Stomach (tissue), 9 donors: ENCODE measurements around the gene PSD2. TPM values are rescaled to one million over a fixed set of nuclear protein-coding genes. Genes with fewer than 3 reads are reported as not detected.

ENCODE experiments used
- DNase-seq, 2 donors: peaks; one replicate each; pipeline versions ENCODE4 v3.0.0 to v3.0.0-alpha.2; 2013 to 2019
- H3K27ac ChIP-seq, 5 donors: fragments of 200-600 bp in 4 of 5; sonication (generic) in 4 of 5; one replicate each; pipeline ENCODE4 v1.5.1; 2013 to 2019; ENCODE audit warnings: mild to moderate bottlenecking in 1 of 5, moderate library complexity in 1 of 5
- H3K27me3 ChIP-seq, 3 donors: fragments of 200-600 bp; sonication (generic); one replicate each; pipeline ENCODE4 v1.5.1; 2017 to 2019; ENCODE audit warnings: mixed run types in 1 of 3
- H3K36me3 ChIP-seq, 4 donors: fragments of 200-600 bp; sonication (generic); 1 replicate in 3 of 4; 2 replicates in 1 of 4; pipeline ENCODE4 v1.5.1; 2016 to 2019
- H3K4me1 ChIP-seq, 4 donors: fragments of 200-600 bp; sonication (generic); one replicate each; pipeline ENCODE4 v1.5.1; 2016 to 2019
- H3K4me3 ChIP-seq, 4 donors: fragments of 200-600 bp; sonication (generic) in 3 of 4; one replicate each; pipeline ENCODE4 v1.5.1; 2016 to 2019; ENCODE audit warnings: mild to moderate bottlenecking in 1 of 4
- H3K9me3 ChIP-seq, 4 donors: fragments of 200-600 bp; sonication (generic); one replicate each; pipeline ENCODE4 v1.5.1; 2016 to 2019
- EP300 ChIP-seq: sonication (generic); formaldehyde crosslinking; IDR thresholded peaks from one replicate; pipeline ENCODE4 v1.6.1; 2017; ENCODE audit warnings: antibody characterized with exemption
- POLR2A ChIP-seq, 4 donors: fragments of 450-650 bp; IDR thresholded peaks; one replicate each; pipeline ENCODE4 v1.6.1; 2016; ENCODE audit warnings: antibody characterized with exemption in 4 of 4, control low read depth in 2 of 4, mild to moderate bottlenecking in 1 of 4, moderate library complexity in 1 of 4
- POLR2AphosphoS5 ChIP-seq, 3 donors: sonication (generic); formaldehyde crosslinking; IDR thresholded peaks; one replicate each; pipeline ENCODE4 v1.6.1; 2016; ENCODE audit warnings: antibody characterized with exemption in 3 of 3
- WGBS, 5 donors: extraction: QIAGEN DNeasy Blood & Tissue Kit in 3 of 5; methylation state at CpG; one replicate each; pipeline versions ENCODE4 v1.1.5 to v1.1.7; 2013 to 2018; 5-methylcytosine and 5-hydroxymethylcytosine counted together
- intact Hi-C: fragments of 100-400 bp; cut with DNase I; formaldehyde crosslinking; loops from one replicate; pipeline ENCODE4 v1.15.1; 2023; ENCODE audit warnings: low total_unique reads
- polyA plus RNA-seq, 3 donors: library from polyadenylated mRNA; stranded (reverse); fragments of 200-250 nt; gene quantifications; one replicate each; pipeline ENCODE4 v1.2.3, GENCODE V29; 2013
- total RNA-seq, 5 donors: library from RNA; depleted of rRNA; stranded (reverse); fragments of >200 nt; gene quantifications; one replicate each; pipeline versions ENCODE4 v1.1.0 to v1.2.3, GENCODE V29; 2014 to 2016
- TF ChIP-seq, protein P1 (sequence below), 7 experiments: fragments of 450-650 bp in 4 of 7; fragments of 200-600 bp in 3 of 7; sonication (generic) in 3 of 7; IDR thresholded peaks; one replicate each; pipeline ENCODE4 v1.5.1; 2016 to 2019; ENCODE audit warnings: antibody characterized with exemption in 7 of 7, control low read depth in 2 of 7, mild to moderate bottlenecking in 1 of 7
- donor health status: healthy with polysubstance abuse.
- donor health status: Bipolar disorder and iron deficiency.
- donor health status: healthy.

PSD2 gene
- total and polyA plus RNA-seq, 8 donors: 0.05 to 0.73 TPM; not detected in 6

DNA sequence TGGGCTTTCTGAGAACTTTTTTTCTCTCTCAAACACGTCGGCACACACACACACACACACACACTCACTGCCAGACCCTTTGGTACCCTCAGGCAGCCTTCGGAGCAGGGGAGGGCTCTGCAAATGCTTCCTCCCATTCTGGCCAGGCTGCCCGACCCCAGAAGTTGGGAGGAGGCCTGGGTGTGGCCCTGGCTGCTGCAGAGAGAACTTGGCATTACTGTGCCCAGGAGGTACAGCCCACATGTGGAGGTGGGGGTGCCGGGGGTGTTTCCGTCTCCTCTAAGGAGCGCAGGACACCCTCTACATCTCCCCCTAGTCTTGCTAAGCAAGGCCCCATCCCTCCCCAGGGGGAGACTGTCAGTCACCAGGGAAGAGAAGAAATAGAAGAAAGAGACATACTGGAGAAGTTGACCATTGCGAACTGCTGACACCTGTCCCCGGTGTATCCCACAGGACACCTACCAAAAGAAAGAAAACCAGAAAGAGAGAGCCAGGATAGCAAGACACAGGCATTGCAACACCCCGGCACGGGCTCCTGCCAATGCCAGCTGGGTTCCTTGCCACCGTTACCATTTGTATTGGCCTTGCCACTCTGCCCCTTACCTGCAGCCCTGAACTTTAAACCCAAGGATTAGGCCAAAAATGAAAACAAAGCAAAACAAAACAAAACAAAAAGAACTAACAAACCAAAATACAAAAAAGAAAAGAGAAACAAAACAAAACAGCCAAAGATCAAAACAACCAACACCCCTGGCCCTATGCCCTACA, 69.3 kb downstream of the PSD2 start:
- no peak overlapping the region for H3K4me3 ChIP-seq
- TF ChIP-seq, protein P1, sequence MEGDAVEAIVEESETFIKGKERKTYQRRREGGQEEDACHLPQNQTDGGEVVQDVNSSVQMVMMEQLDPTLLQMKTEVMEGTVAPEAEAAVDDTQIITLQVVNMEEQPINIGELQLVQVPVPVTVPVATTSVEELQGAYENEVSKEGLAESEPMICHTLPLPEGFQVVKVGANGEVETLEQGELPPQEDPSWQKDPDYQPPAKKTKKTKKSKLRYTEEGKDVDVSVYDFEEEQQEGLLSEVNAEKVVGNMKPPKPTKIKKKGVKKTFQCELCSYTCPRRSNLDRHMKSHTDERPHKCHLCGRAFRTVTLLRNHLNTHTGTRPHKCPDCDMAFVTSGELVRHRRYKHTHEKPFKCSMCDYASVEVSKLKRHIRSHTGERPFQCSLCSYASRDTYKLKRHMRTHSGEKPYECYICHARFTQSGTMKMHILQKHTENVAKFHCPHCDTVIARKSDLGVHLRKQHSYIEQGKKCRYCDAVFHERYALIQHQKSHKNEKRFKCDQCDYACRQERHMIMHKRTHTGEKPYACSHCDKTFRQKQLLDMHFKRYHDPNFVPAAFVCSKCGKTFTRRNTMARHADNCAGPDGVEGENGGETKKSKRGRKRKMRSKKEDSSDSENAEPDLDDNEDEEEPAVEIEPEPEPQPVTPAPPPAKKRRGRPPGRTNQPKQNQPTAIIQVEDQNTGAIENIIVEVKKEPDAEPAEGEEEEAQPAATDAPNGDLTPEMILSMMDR (IDR thresholded peaks at IDR 0.05): no peak
- TF ChIP-seq POLR2A (IDR thresholded peaks at IDR 0.05): no peak
- TF ChIP-seq EP300: no peak
- H3K36me3 ChIP-seq: no peaks in the 10 kb centered on the region
- H3K27me3 ChIP-seq: no peaks in the 10 kb centered on the region
- DNase-seq: no peak
- no peaks in the 10 kb centered on the region for H3K9me3 ChIP-seq
- 67 to 82% (median 73%) methylated on average over 10 to 12 of the region's 12 CpGs for WGBS, 5 donors
- peaks cover 6 to 27% (median 15%) of the 10 kb centered on the region in 4 donors for H3K4me1 ChIP-seq
- no peak overlapping the region for H3K27ac ChIP-seq
- intact Hi-C loops: loop anchor here (5.0 kb wide), 1 partner anchor 78 kb away; no protein-coding TSS in a partner anchor

- no peaks in the 10 kb centered on the region for H3K27me3 ChIP-seq
- DNase-seq: no peak
- peaks cover 8 to 27% (median 16%) of the 10 kb centered on the region in 4 donors for H3K4me1 ChIP-seq
- no peaks in the 10 kb centered on the region for H3K9me3 ChIP-seq
- H3K4me3 ChIP-seq: no peak overlapping the region
- 43 to 85% (median 63%) methylated on average over 2 of the region's 2 CpGs for WGBS, 5 donors
- H3K36me3 ChIP-seq: no peaks in the 10 kb centered on the region
- intact Hi-C loops: no loop called here
- TF ChIP-seq EP300: no peak
- no peak for TF ChIP-seq POLR2AphosphoS5 (IDR thresholded peaks at IDR 0.05)
- TF ChIP-seq, protein P1 (IDR thresholded peaks at IDR 0.05): no peak
- TF ChIP-seq POLR2A (IDR thresholded peaks at IDR 0.05): no peak
- H3K27ac ChIP-seq: no peak overlapping the region
Observed at GRCh38 chr5:139867109-139867508, 71.5 kb downstream of the PSD2 start.

DNA sequence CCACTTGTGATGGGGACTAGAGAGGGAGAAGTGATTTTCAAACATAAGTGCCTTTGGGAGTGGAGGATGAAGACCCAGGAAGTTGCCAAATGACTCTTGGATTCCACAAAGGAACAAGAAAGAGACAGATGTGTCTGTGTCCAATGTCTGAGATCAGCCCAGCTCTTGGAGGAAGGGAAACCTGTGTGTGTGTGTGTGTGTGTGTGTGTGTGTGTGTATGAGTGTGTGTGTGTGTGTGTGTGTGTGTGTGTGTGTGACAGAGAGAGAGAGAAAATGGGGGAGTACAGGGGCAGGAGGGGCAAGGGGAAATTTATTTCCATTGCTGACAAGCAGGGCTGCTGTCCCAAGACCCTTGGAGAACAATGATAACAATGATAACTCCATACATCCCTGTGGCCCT, 72.0 kb downstream of the PSD2 start:
- intact Hi-C loops: no loop called here
- H3K36me3 ChIP-seq: no peaks in the 10 kb centered on the region
- H3K4me3 ChIP-seq: no peak overlapping the region
- H3K27ac ChIP-seq: no peak overlapping the region
- H3K27me3 ChIP-seq: no peaks in the 10 kb centered on the region
- DNase-seq: no peak
- TF ChIP-seq POLR2A (IDR thresholded peaks at IDR 0.05): no peak
- TF ChIP-seq POLR2AphosphoS5 (IDR thresholded peaks at IDR 0.05): no peak
- TF ChIP-seq EP300: no peak
- TF ChIP-seq, protein P1 (IDR thresholded peaks at IDR 0.05): no peak
- H3K9me3 ChIP-seq: no peaks in the 10 kb centered on the region
- H3K4me1 ChIP-seq: peaks cover 8 to 27% (median 13%) of the 10 kb centered on the region in 4 donors

DNA sequence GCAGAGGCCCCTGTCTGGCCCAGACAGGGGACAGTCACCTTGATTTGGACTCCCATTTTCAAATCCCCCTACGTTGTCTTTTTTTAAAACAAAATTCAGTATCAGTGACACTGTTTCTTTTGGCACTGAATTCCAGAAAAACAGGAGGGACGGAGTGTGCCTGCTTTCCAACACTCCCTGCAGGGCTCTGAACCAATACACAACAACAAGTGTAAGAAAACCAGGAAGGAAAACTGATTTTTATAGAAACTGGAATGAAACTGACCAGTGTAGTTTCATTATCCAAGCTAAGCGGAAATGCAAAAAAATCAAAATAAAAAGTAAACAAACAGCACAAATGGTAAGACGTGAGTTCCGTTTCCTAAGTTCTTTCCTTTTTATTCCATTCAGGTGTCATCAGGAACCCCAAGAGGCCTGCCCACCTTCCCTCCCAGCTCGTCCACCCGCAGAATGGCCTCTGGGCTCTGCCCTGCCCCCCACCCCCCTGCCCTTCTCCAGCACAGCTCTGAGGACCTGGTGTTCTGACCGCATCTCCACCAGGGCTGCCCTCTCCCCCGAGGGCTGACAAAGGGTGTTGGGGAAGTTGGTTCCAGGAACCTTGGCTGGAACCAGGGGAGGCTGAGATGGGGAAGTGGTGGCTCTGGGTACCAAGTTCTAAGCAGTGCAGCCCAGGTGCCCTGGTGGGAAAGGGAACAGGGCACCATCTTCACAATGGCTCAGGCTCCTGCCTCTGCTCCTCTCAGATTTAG, 73.6 kb downstream of the PSD2 start:
- Histone ChIP-seq H3K4me1 (peaks cover under 1 to 13% (median 5%) of the 10 kb centered on the region in 4 donors), H3K36me3 (no peaks in the 10 kb centered on the region), H3K9me3 (no peaks in the 10 kb centered on the region), H3K27me3 (no peaks in the 10 kb centered on the region), H3K27ac (peak overlapping the region in 1 of 5 donors; percentile 58), H3K4me3 (no peak overlapping the region)
- intact Hi-C loops: no loop called here
- no peak for DNase-seq
- 37 to 53% (median 46%) methylated on average over 9 of the region's 9 CpGs for whole genome bisulfite sequencing, 5 donors
- no peak for TF ChIP-seq EP300
- TF ChIP-seq POLR2AphosphoS5 (IDR thresholded peaks at IDR 0.05): no peak
- TF ChIP-seq POLR2A (IDR thresholded peaks at IDR 0.05): no peak
- TF ChIP-seq, protein P1 (IDR thresholded peaks at IDR 0.05): no peak
